Activated CD8-positive, alpha-beta memory T cell treated with anti-CD3 and anti-CD28 coated beads, Interleukin-2, amount 50 U/mL, for 4 hours (primary cell): Measurements from ENCODE around the gene AKT1S1.

ENCODE experiments used
- DNase-seq: peaks from one replicate; pipeline ENCODE4 v3.0.0-alpha.2; 2020

AKT1S1 gene

GRCh38 chr19:49907745-49908446, 30.7 kb upstream of the AKT1S1 start:
- no peak for DNase-seq

DNA sequence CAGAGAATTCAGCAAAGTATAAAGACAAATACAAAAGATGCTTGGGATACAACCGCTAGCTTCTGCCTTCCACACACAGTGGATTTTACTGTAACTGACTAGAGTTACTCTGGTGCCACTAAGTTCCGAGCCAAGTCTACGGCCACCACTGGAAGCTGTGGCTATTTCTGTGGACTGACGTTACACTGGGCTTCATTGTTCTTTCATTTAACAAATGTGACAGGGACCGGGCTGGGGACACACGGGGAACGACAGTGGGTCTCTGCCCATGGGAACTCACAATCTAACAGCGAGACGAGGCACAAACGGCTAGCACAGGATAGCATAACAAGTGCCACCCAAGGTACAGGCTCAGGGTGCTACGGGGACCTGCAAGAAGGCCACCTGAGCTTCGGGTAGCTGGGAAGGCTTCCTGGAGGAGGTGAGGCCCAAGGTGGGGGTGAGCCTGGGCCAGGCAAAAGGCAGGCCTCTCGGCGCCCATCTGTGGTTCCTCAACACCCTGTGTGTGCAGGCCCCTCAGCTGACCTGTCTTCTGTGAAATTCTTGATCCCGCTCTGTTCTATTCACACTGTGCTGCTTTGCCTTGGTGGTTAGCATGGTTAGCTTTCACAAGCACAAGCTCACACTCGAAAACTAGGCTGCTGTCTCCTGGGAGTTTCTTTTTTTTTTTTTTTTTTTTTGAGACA, 29.9 kb upstream of the AKT1S1 start:
- no peak for DNase-seq

GRCh38 chr19:49904136-49904535, 27.0 kb upstream of the AKT1S1 start:
- no peak for DNase-seq

DNA sequence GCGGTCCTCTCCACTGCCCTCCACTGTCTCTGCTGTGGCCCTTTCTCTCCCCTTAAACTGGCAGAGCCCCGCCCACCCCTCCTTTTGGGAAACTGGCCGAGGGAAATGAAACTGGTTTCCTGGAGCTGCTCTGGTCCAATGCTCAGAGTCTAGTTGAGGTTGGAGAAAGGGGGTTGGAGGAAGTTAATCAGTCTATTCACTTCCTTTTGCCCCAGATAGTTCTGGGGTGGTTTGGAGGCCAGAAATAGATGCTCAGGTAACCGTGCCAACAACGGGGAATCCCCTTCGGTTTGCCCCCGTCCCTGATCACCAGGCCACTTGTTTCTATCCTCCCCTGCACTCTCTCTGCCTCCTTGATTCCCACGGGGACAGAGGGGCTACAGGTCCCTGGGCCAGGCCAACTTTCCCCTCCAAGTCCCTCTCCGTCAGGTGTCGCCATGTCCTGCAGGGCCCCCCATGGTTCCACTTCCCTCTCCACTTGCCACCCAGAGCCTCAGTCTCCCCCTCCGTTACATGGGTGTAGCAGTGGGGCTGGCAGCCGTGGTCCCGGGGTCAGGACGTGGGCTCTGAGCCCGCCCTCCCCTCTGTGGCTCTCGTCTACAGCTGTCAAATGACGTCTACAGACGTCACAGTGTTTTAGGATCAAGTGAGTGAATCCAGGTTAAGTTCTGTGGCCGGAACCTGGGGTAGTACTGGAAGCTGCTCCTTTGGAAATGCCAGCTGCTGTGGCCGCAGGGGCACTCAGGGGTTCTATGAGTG, 19.9 kb upstream of the AKT1S1 start, which contains the start of gene IL4I1:
Gene IL4I1, minus strand, starts transcription at position 25 of the 759 bp plus-strand sequence. CDS start 727 bp downstream, outside the sequence.
- DNase-seq: peak; percentile 58

- DNase-seq: peak; percentile 19
These were observed 18.6 kb upstream of the AKT1S1 start for GRCh38 chr19:49895566-49896297.

DNA sequence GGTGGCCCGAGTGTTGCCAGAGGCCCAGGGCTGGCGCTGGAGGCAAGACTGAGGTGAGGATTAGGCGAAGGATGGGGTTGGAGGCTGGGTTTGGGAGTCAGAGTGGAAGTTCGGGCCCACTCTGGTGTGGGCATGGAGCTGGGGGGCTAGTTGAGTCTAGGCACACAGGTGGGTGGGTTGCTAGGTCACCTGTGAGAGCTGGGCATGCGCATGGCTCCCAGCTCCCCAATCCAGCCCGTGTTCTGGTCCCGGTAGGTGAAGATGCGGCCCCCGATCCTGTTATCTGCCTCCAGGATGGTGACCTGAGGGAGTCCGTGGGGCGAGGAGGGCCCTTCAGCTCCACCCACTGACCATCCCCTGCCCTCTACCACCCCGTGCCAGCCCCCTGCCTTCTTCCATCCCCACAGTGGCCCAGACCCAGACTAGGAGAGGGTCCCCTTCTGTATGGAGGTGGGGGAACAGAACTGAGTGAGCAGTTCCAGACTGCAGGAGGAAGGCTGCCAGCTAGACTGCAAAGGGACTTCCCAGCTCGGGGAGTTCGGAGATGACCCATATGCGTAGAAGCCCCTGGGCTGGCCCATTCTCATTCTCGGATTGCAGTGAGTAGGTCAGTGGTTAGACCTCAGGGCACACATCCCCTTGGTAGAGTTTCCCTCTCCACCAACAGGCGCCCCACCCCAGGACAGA, 17.9 kb upstream of the AKT1S1 start:
- peak; percentile 18 for DNase-seq

- no peak for DNase-seq
These were observed 17.0 kb upstream of the AKT1S1 start for GRCh38 chr19:49894011-49894664.

DNA sequence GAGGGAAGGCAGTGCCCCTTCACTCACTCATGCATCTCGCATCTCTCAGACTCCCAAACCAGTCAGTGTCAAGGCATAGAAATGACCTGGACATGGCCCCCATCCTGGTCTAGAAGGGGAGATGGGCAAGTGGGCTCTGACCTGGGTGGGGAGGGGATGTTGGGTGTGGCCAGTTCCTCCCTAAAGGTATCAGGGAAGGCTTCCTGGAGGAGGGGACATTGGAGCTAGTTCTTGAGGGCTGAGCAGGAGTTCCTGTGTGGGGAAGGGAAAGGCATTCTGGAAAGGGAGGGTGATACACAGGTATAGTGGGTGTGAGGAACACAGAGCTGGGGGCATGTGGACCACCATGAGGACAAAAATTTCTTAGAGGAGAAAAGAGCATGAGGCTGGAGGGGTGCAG, 15.6 kb upstream of the AKT1S1 start:
- DNase-seq: no peak

GRCh38 chr19:49891393-49891792, 14.2 kb upstream of the AKT1S1 start:
- DNase-seq: no peak

DNA sequence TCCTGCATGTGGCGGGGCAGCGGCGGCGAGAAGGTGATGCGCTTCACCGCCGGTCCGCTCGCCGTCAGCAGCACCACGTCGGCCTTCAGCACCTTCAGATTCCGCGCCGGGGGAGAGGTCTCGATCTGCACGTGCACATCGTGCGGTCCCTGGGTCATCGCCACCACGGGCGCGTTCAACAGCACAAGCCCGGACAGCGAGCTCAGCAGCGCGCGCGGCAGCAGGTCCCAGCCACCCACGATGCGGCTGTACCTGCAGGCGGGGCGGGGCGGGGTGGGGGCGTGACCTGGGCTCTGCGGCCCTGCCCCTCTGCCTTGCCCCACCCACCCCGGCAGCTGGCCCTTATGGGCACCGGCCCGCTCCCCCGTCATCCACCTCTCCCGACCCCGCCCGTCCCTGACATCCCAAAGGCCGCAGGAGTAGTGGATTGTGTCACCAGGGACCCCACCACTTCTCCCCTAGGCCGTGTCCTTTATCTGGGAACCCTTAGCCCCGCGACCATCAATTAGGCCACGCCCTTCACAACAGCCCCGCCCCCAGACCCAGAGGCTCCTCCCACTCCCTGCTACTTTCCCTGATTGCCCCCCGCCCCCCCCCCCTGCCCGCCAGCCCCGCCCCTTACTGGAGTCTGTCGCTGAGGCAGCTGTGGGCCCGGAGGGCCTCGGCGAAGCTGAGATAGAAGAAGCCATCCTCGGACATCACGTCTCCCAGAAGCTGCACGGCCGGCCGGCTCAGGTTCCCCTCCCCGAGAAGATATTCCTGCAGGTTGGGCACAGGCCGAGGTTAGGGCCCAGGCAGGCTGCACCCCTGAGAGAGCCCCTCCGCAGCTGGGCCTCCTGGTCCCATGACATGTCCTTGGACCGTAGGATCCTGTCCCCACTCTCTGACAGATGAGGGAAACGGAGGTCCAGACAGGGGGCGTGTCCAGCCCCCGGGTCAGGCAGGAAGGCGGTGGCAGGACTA, 13.5 kb upstream of the AKT1S1 start:
- DNase-seq: peak; percentile 66

GRCh38 chr19:49889687-49890348, 12.7 kb upstream of the AKT1S1 start:
- peak; percentile 76 for DNase-seq

DNA sequence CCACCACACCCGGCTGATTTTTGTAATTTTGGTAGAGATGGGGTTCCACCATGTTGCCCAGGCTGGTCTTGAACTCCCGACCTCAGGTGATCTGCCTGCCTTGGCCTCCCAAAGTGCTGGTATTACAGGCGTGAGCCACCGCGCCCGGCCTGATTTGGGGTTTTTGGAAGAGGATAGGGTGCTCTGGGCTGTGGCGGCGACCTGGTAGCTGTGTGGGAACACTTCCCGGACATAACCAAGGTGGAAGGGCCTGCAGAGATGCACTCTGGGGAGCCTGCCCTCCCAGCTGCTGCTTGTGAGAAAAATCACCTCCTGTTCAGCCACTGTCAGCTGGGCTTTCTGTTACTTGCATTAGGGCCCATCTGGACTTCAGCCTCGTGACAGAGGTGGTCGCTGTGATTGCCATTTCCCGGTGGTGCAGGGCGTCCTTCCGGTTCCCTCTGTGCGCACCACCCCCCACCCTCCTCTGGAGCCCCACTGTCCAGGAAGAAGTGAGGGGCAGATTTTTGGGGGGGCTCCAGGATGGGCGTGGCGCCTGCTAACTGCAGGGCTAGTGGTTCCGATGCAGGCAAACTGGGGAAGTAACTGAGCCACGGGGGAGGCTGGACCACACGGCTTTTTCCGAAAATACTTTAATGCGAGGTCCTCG, 12.0 kb upstream of the AKT1S1 start:
- no peak for DNase-seq

GRCh38 chr19:49888510-49888824, 11.3 kb upstream of the AKT1S1 start:
- no peak for DNase-seq

GRCh38 chr19:49887665-49888509, 10.7 kb upstream of the AKT1S1 start:
- no peak for DNase-seq

DNA sequence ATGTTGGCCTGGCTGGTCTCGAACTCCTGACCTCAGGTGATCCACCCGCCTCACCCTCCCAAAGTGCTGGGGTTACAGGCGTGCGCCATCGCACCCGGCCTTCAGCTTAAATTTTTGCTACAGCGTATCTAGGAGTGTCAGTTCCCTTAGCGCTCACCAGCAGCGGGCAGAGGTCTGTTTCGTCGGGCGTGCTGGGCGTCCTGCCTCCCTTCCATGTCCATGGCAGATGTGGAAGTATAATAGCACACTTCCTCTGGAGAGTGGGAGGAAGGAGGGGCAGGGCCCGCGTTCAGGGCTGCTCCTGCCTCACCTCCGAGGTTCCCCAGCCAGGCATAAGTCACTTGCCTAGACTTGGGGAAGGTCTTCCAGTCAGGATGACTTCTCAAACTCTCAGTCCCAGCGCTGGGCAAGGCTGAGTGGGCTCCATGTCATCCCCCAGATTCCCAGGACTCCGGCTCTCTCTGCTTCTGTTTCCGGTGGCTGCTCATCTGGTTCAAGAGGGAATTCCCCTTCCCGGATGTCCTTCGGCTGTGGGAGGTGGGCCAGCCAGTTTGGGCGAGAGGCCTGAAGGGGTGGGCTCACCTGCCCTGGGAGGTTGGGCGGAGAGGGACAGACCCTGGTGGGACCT, 10.0 kb upstream of the AKT1S1 start:
- DNase-seq: no peak

GRCh38 chr19:49884760-49885159, 7.6 kb upstream of the AKT1S1 start:
- DNase-seq: no peak

DNA sequence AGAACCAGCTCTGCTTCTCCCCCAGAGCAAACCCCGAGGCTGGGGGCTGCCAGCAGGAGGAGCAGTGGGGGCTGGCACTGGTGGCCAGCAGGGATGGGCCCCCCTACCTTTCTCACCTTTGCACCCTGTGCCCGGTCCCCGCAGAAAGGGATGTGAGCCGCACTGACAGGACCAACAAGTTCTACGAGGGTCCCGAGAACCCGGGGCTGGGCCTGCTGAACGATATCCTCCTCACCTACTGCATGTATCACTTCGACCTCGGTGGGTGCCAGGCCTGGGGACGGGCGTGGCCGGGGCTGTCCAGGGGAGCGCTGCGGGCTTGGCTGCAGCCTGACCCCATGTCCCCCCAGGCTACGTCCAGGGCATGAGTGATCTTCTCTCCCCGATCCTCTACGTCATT, 7.0 kb upstream of the AKT1S1 start:
- DNase-seq: no peak

DNA sequence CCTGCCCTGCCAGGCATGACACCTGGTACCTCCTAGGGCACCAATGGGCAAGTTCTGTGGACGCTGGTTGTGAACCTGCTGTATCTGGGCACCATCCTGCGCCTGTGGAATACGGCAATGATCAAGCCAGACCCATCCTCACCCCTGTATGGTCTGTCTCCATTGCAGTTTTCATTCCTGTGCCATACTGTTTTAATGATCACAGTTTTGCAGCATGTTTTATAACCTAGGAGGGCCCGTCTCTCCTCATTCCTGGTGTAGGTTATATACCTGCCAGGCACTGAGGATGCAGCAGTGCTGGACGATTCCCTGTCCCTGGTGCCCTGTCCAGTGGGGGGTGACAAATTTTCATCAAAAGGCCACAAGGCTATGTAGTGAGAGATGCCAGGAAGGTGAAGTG, 5.9 kb upstream of the AKT1S1 start:
- no peak for DNase-seq
